Mesendoderm (in vitro differentiated cells): ENCODE data around the gene ARHGAP18.

Source experiments
- DNase-seq: peaks from one replicate; pipeline ENCODE4 v3.0.0; 2013
- H2AK5ac ChIP-seq: 2 replicates; pipeline ENCODE4 v1.6.1; 2013; ENCODE audit warnings: low read length, inconsistent platforms
- H2BK120ac ChIP-seq: 2 replicates; pipeline ENCODE4 v1.6.1; 2013; ENCODE audit warnings: low read depth, mild to moderate bottlenecking, low read length, moderate library complexity, mixed read lengths
- H2BK15ac ChIP-seq: replicated peaks from 2 replicates; pipeline ENCODE4 v1.6.1; 2013; ENCODE audit warnings: low read depth, mild to moderate bottlenecking, moderate library complexity
- H2BK5ac ChIP-seq: 2 replicates; pipeline ENCODE4 v1.6.1; 2013; ENCODE audit warnings: low read length, inconsistent platforms
- H3K18ac ChIP-seq: 2 replicates; pipeline ENCODE4 v1.6.1; 2013; ENCODE audit warnings: mild to moderate bottlenecking, low read length, mixed read lengths
- H3K23ac ChIP-seq: one replicate; pipeline ENCODE4 v1.6.1; 2013; ENCODE audit warnings: low read length
- H3K27ac ChIP-seq: 2 replicates; pipeline ENCODE4 v1.5.1; 2013; ENCODE audit warnings: low read depth, mild to moderate bottlenecking, inconsistent platforms, low read length, moderate library complexity
- H3K27me3 ChIP-seq: 2 replicates; pipeline ENCODE4 v1.6.1; 2013; ENCODE audit warnings: low read length, control low read depth, mild to moderate bottlenecking, inconsistent platforms; ENCODE audit not compliant: insufficient read depth, poor library complexity
- H3K36me3 ChIP-seq: 2 replicates; pipeline ENCODE4 v1.6.1; 2013; ENCODE audit warnings: low read length, inconsistent platforms; ENCODE audit not compliant: control insufficient read depth, insufficient read depth
- H3K4ac ChIP-seq: one replicate; pipeline ENCODE4 v1.6.1; 2013; ENCODE audit warnings: low read depth, mild to moderate bottlenecking, low read length, moderate library complexity
- H3K4me1 ChIP-seq: 2 replicates; pipeline ENCODE4 v1.6.1; 2013; ENCODE audit warnings: low read depth, low read length, inconsistent platforms; ENCODE audit not compliant: control insufficient read depth
- H3K4me2 ChIP-seq: 2 replicates; pipeline ENCODE4 v1.6.1; 2013; ENCODE audit warnings: low read length
- H3K4me3 ChIP-seq: 2 replicates; pipeline ENCODE4 v1.5.1; 2013; ENCODE audit warnings: mild to moderate bottlenecking, low read length
- H3K56ac ChIP-seq: one replicate; pipeline ENCODE4 v1.6.1; 2013; ENCODE audit warnings: low read length
- H3K79me1 ChIP-seq: 2 replicates; pipeline ENCODE4 v1.6.1; 2013; ENCODE audit warnings: low read length, inconsistent platforms
- H3K79me2 ChIP-seq: 2 replicates; pipeline ENCODE4 v1.6.1; 2013; ENCODE audit warnings: mild to moderate bottlenecking, low read length; ENCODE audit not compliant: control insufficient read depth, insufficient read depth
- H3K9ac ChIP-seq: 2 replicates; pipeline ENCODE4 v1.6.1; 2013; ENCODE audit warnings: low read length, inconsistent platforms
- H4K5ac ChIP-seq: one replicate; pipeline ENCODE4 v1.6.1; 2013; ENCODE audit warnings: low read length
- H4K8ac ChIP-seq: one replicate; pipeline ENCODE4 v1.6.1; 2013; ENCODE audit warnings: low read depth, mild to moderate bottlenecking, control low read depth, low read length, moderate library complexity
- WGBS: extraction: QIAGEN DNeasy Blood & Tissue Kit; methylation state at CpG from one replicate; pipeline ENCODE4 v1.1.7; 2013; ENCODE audit warnings: low lambda C conversion rate, missing lambda C conversion rate; ENCODE audit not compliant: insufficient coverage; ENCODE audit errors: extremely low coverage; 5-methylcytosine and 5-hydroxymethylcytosine counted together

Gene ARHGAP18

GRCh38 chr6:129598244-129599187 lies 111.5 kb downstream of the ARHGAP18 start:
- no peaks in the 10 kb centered on the region for H3K79me2 ChIP-seq
- H3K4me1 ChIP-seq = no peaks in the 10 kb centered on the region
- no peak overlapping the region for H3K9ac ChIP-seq
- no peak overlapping the region for H2AK5ac ChIP-seq
- no peaks in the 10 kb centered on the region for H3K79me1 ChIP-seq
- H2BK15ac ChIP-seq = no peak overlapping the region
- H2BK120ac ChIP-seq = no peak overlapping the region
- no peak overlapping the region for H3K4me3 ChIP-seq
- H4K8ac ChIP-seq = no peak overlapping the region
- H2BK5ac ChIP-seq = no peak overlapping the region
- WGBS = no CpG with 5 or more reads among the region's 6 CpGs
- no peak overlapping the region for H3K4ac ChIP-seq
- H3K18ac ChIP-seq = no peak overlapping the region
- H3K56ac ChIP-seq = no peak overlapping the region
- DNase-seq = peak; percentile 75
- H3K36me3 ChIP-seq = no peaks in the 10 kb centered on the region
- no peak overlapping the region for H4K5ac ChIP-seq
- H3K27me3 ChIP-seq = no peaks in the 10 kb centered on the region
- H3K27ac ChIP-seq = no peak overlapping the region
- no peak overlapping the region for H3K4me2 ChIP-seq
- no peak overlapping the region for H3K23ac ChIP-seq

- no peaks in the 10 kb centered on the region for H3K79me2 ChIP-seq
- DNase-seq = no peak
- H2BK5ac ChIP-seq = no peak overlapping the region
- no peak overlapping the region for H3K56ac ChIP-seq
- H3K79me1 ChIP-seq = no peaks in the 10 kb centered on the region
- H3K36me3 ChIP-seq = no peaks in the 10 kb centered on the region
- no peak overlapping the region for H3K18ac ChIP-seq
- H2BK15ac ChIP-seq = no peak overlapping the region
- H3K27ac ChIP-seq = no peak overlapping the region
- H3K27me3 ChIP-seq = no peaks in the 10 kb centered on the region
- no peak overlapping the region for H3K4me2 ChIP-seq
- no CpG with 5 or more reads among the region's 5 CpGs for WGBS
- no peak overlapping the region for H3K4me3 ChIP-seq
- no peak overlapping the region for H2BK120ac ChIP-seq
- no peak overlapping the region for H2AK5ac ChIP-seq
- no peaks in the 10 kb centered on the region for H3K4me1 ChIP-seq
- H4K5ac ChIP-seq = no peak overlapping the region
- H3K23ac ChIP-seq = no peak overlapping the region
- H3K4ac ChIP-seq = no peak overlapping the region
- no peak overlapping the region for H3K9ac ChIP-seq
- no peak overlapping the region for H4K8ac ChIP-seq
Measured at GRCh38 chr6:129597023-129597713, 112.8 kb downstream of the ARHGAP18 start.

GRCh38 chr6:129596522-129596921 lies 113.5 kb downstream of the ARHGAP18 start:
- H3K36me3 ChIP-seq = no peaks in the 10 kb centered on the region
- H2AK5ac ChIP-seq = no peak overlapping the region
- no peak for DNase-seq
- no peak overlapping the region for H4K8ac ChIP-seq
- no peak overlapping the region for H3K4ac ChIP-seq
- H3K4me1 ChIP-seq = no peaks in the 10 kb centered on the region
- H3K56ac ChIP-seq = no peak overlapping the region
- H3K9ac ChIP-seq = no peak overlapping the region
- H2BK120ac ChIP-seq = no peak overlapping the region
- H3K18ac ChIP-seq = no peak overlapping the region
- H3K4me3 ChIP-seq = no peak overlapping the region
- H3K4me2 ChIP-seq = no peak overlapping the region
- H3K23ac ChIP-seq = no peak overlapping the region
- H3K27me3 ChIP-seq = no peaks in the 10 kb centered on the region
- H3K27ac ChIP-seq = no peak overlapping the region
- H3K79me1 ChIP-seq = no peaks in the 10 kb centered on the region
- no peak overlapping the region for H2BK5ac ChIP-seq
- H3K79me2 ChIP-seq = no peaks in the 10 kb centered on the region
- no CpG with 5 or more reads among the region's 1 CpG for WGBS
- H2BK15ac ChIP-seq = no peak overlapping the region
- no peak overlapping the region for H4K5ac ChIP-seq

GRCh38 chr6:129593233-129593564 lies 116.8 kb downstream of the ARHGAP18 start:
- Histone ChIP-seq H3K4me3 (no peak overlapping the region), H4K5ac (no peak overlapping the region), H3K27ac (no peak overlapping the region), H3K79me1 (no peaks in the 10 kb centered on the region), H3K9ac (no peak overlapping the region), H3K4me1 (no peaks in the 10 kb centered on the region), H3K4me2 (no peak overlapping the region), H2BK5ac (no peak overlapping the region), H4K8ac (no peak overlapping the region), H3K27me3 (no peaks in the 10 kb centered on the region), H2BK120ac (no peak overlapping the region), H3K18ac (no peak overlapping the region), H3K4ac (no peak overlapping the region), H2AK5ac (no peak overlapping the region), H3K36me3 (no peaks in the 10 kb centered on the region), H3K56ac (no peak overlapping the region), H2BK15ac (no peak overlapping the region), H3K23ac (no peak overlapping the region), H3K79me2 (no peaks in the 10 kb centered on the region)
- WGBS = no CpG with 5 or more reads among the region's 3 CpGs
- DNase-seq = no peak

GRCh38 chr6:129592516-129593232 lies 117.3 kb downstream of the ARHGAP18 start:
- Histone ChIP-seq H2BK120ac (no peak overlapping the region), H2BK5ac (no peak overlapping the region), H2AK5ac (no peak overlapping the region), H3K23ac (no peak overlapping the region), H3K18ac (no peak overlapping the region), H3K9ac (no peak overlapping the region), H3K56ac (no peak overlapping the region), H2BK15ac (no peak overlapping the region), H3K36me3 (no peaks in the 10 kb centered on the region), H4K5ac (no peak overlapping the region), H3K27ac (no peak overlapping the region), H3K4me3 (no peak overlapping the region), H3K4me2 (no peak overlapping the region), H3K79me2 (no peaks in the 10 kb centered on the region), H3K79me1 (no peaks in the 10 kb centered on the region), H3K4ac (no peak overlapping the region), H4K8ac (no peak overlapping the region), H3K4me1 (no peaks in the 10 kb centered on the region), H3K27me3 (no peaks in the 10 kb centered on the region)
- no CpG with 5 or more reads among the region's 6 CpGs for WGBS
- DNase-seq = peak; percentile 13
